Parathyroid adenoma (tissue), 2 donors: ENCODE measurements around the gene IMPA2.

Experiments
- H2AFZ ChIP-seq: fragments of 300-600 bp; sonication (generic); one replicate; pipeline ENCODE4 v1.7.0; 2017; ENCODE audit warnings: antibody characterized with exemption, mild to moderate bottlenecking
- H3K27ac ChIP-seq: fragments of 300-600 bp; sonication (generic); one replicate; pipeline ENCODE4 v1.7.0; 2017
- H3K27me3 ChIP-seq: fragments of 300-600 bp; sonication (generic); one replicate; pipeline ENCODE4 v1.7.0; 2017; ENCODE audit warnings: low read length; ENCODE audit not compliant: control insufficient read depth, insufficient read depth
- H3K36me3 ChIP-seq: fragments of 300-600 bp; sonication (generic); one replicate; pipeline ENCODE4 v1.7.0; 2017; ENCODE audit warnings: low read length; ENCODE audit not compliant: control insufficient read depth, insufficient read depth
- H3K4me1 ChIP-seq: fragments of 300-600 bp; sonication (generic); one replicate; pipeline ENCODE4 v1.7.0; 2017; ENCODE audit warnings: control low read depth
- H3K4me2 ChIP-seq: fragments of 300-600 bp; sonication (generic); one replicate; pipeline ENCODE4 v1.7.0; 2017; ENCODE audit warnings: low read length
- H3K4me3 ChIP-seq: fragments of 300-600 bp; sonication (generic); one replicate; pipeline ENCODE4 v1.7.0; 2017; ENCODE audit warnings: low read depth, low read length
- H3K79me2 ChIP-seq: fragments of 300-600 bp; sonication (generic); one replicate; pipeline ENCODE4 v1.7.0; 2017; ENCODE audit warnings: control low read depth
- H3K9ac ChIP-seq: fragments of 300-600 bp; sonication (generic); one replicate; pipeline ENCODE4 v1.7.0; 2017; ENCODE audit warnings: mild to moderate bottlenecking
- H3K9me3 ChIP-seq: fragments of 300-600 bp; sonication (generic); one replicate; pipeline ENCODE4 v1.7.0; 2017; ENCODE audit warnings: low read length; ENCODE audit not compliant: control insufficient read depth
- CTCF ChIP-seq: fragments of 300-600 bp; sonication (generic); IDR thresholded peaks from one replicate; pipeline ENCODE4 v1.7.0; 2017; ENCODE audit warnings: antibody characterized with exemption, mild to moderate bottlenecking
- donor health status: primary hyperparathyroidism.

The IMPA2 gene

GRCh38 chr18:12008842-12009580 is 27.7 kb downstream of the IMPA2 start:
- Histone ChIP-seq H3K9ac (no peak overlapping the region), H2AFZ (no peak overlapping the region), H3K79me2 (no peaks in the 10 kb centered on the region), H3K27ac (no peak overlapping the region), H3K27me3 (no peaks in the 10 kb centered on the region), H3K4me1 (no peaks in the 10 kb centered on the region), H3K4me3 (no peak overlapping the region), H3K36me3 (no peaks in the 10 kb centered on the region), H3K4me2 (no peak overlapping the region), H3K9me3 (no peaks in the 10 kb centered on the region)
- TF ChIP-seq CTCF: no peak

- no peak overlapping the region for H2AFZ ChIP-seq
- no peak overlapping the region for H3K4me3 ChIP-seq
- no peak for TF ChIP-seq CTCF
- H3K36me3 ChIP-seq: no peaks in the 10 kb centered on the region
- H3K4me2 ChIP-seq: no peak overlapping the region
- H3K79me2 ChIP-seq: no peaks in the 10 kb centered on the region
- H3K9me3 ChIP-seq: no peaks in the 10 kb centered on the region
- H3K4me1 ChIP-seq: no peaks in the 10 kb centered on the region
- no peak overlapping the region for H3K9ac ChIP-seq
- no peaks in the 10 kb centered on the region for H3K27me3 ChIP-seq
- H3K27ac ChIP-seq: no peak overlapping the region
These were observed 28.4 kb downstream of the IMPA2 start for GRCh38 chr18:12009581-12010140.

GRCh38 chr18:12010187-12010802 is 29.0 kb downstream of the IMPA2 start:
- no peak overlapping the region for H3K4me3 ChIP-seq
- no peak overlapping the region for H3K27ac ChIP-seq

GRCh38 chr18:12011199-12011956 is 30.1 kb downstream of the IMPA2 start:
- Histone ChIP-seq H3K79me2 (no peaks in the 10 kb centered on the region), H3K27ac (no peak overlapping the region), H3K4me2 (no peak overlapping the region), H3K4me1 (no peaks in the 10 kb centered on the region), H3K27me3 (no peaks in the 10 kb centered on the region), H3K9me3 (no peaks in the 10 kb centered on the region), H3K4me3 (no peak overlapping the region), H3K36me3 (no peaks in the 10 kb centered on the region), H2AFZ (no peak overlapping the region), H3K9ac (no peak overlapping the region)
- TF ChIP-seq CTCF: no peak

More at GRCh38 chr18:12010187-12010802, 29.0 kb downstream of the IMPA2 start:
- no peak overlapping the region for H3K9ac ChIP-seq
- H3K4me2 ChIP-seq: no peak overlapping the region
- TF ChIP-seq CTCF: no peak
- H2AFZ ChIP-seq: no peak overlapping the region
- H3K9me3 ChIP-seq: no peaks in the 10 kb centered on the region
- no peaks in the 10 kb centered on the region for H3K27me3 ChIP-seq
- no peaks in the 10 kb centered on the region for H3K36me3 ChIP-seq
- H3K4me1 ChIP-seq: no peaks in the 10 kb centered on the region
- H3K79me2 ChIP-seq: no peaks in the 10 kb centered on the region
